NK-92 (cell line): ENCODE data around the gene MGMT.

Source experiments
- DNase-seq: peaks from one replicate; lab custom pipeline; 2025; ENCODE audit not compliant: unreplicated experiment; lab: John Stamatoyannopoulos, UW

The MGMT gene

GRCh38 chr10:129648856-129649255, 181.8 kb downstream of the MGMT start:
- no peak for DNase-seq

- no peak for DNase-seq
These were observed 185.0 kb downstream of the MGMT start for GRCh38 chr10:129652021-129652420.

GRCh38 chr10:129652521-129653201, 185.6 kb downstream of the MGMT start:
- no peak for DNase-seq

- DNase-seq = no peak
These were observed 186.4 kb downstream of the MGMT start for GRCh38 chr10:129653428-129653827.

- DNase-seq = no peak
These were observed 186.8 kb downstream of the MGMT start for GRCh38 chr10:129653861-129654260.

- no peak for DNase-seq
These were observed 187.4 kb downstream of the MGMT start for GRCh38 chr10:129654461-129654860.

- no peak for DNase-seq
These were observed 188.1 kb downstream of the MGMT start for GRCh38 chr10:129655007-129655678.

- no peak for DNase-seq
These were observed 188.6 kb downstream of the MGMT start for GRCh38 chr10:129655679-129656031.

GRCh38 chr10:129656642-129657041, 189.6 kb downstream of the MGMT start:
- no peak for DNase-seq

GRCh38 chr10:129657297-129658017, 190.4 kb downstream of the MGMT start:
- no peak for DNase-seq

GRCh38 chr10:129658376-129659072, 191.5 kb downstream of the MGMT start:
- no peak for DNase-seq

- no peak for DNase-seq
These were observed 192.6 kb downstream of the MGMT start for GRCh38 chr10:129659508-129660268.

- no peak for DNase-seq
These were observed 193.5 kb downstream of the MGMT start for GRCh38 chr10:129660569-129660968.

GRCh38 chr10:129662426-129662825, 195.4 kb downstream of the MGMT start:
- DNase-seq = no peak

GRCh38 chr10:129670124-129670523, 203.1 kb downstream of the MGMT start:
- DNase-seq = no peak

- DNase-seq = no peak
These were observed 206.3 kb downstream of the MGMT start for GRCh38 chr10:129673292-129673691.

GRCh38 chr10:129675027-129675769, 208.2 kb downstream of the MGMT start:
- no peak for DNase-seq

GRCh38 chr10:129676014-129676413, 209.0 kb downstream of the MGMT start:
- no peak for DNase-seq

GRCh38 chr10:129677377-129677927, 210.4 kb downstream of the MGMT start:
- no peak for DNase-seq

- DNase-seq = no peak
These were observed 211.1 kb downstream of the MGMT start for GRCh38 chr10:129678186-129678585.
